Measurements from ENCODE around the gene RNF213. TPM values are rescaled to one million over a fixed set of nuclear protein-coding genes. Genes with fewer than 3 reads are reported as not detected.

RNF213 gene
- total RNA-seq, 4 donors from 2014 or later, result 90.5 to 186 (median 142) TPM

GRCh38 chr17:80362428-80363119 lies 101.9 kb downstream of the RNF213 start:
- Histone ChIP-seq H3K36me3 (no peaks in the 10 kb centered on the region), H3K27ac (peak overlapping the region; percentile 13 to 47)
- TF ChIP-seq CTCF (IDR thresholded peaks at IDR 0.05) (no peak), POLR2A (IDR thresholded peaks at IDR 0.05) (no peak)

GRCh38 chr17:80363120-80363515 lies 102.5 kb downstream of the RNF213 start:
- H3K27me3 ChIP-seq, result no peaks in the 10 kb centered on the region
- H3K4me3 ChIP-seq, result no peak overlapping the region
- H3K36me3 ChIP-seq, result no peaks in the 10 kb centered on the region
- TF ChIP-seq POLR2A (IDR thresholded peaks at IDR 0.05) (no peak), CTCF (IDR thresholded peaks at IDR 0.05) (no peak)
- H3K27ac ChIP-seq, result peak overlapping the region in 1 of 2 donors; percentile 47
- H3K9me3 ChIP-seq, result no peaks in the 10 kb centered on the region
- peak in 1 of 2 donors; percentile 30 for DNase-seq
- no peaks in the 10 kb centered on the region for H3K4me1 ChIP-seq
- intact Hi-C loops (cut with DNase I; ENCODE audit: low total_unique reads), result no loop called here

More at GRCh38 chr17:80362428-80363119, 101.9 kb downstream of the RNF213 start:
- Histone ChIP-seq H3K4me3 (no peak overlapping the region), H3K27me3 (no peaks in the 10 kb centered on the region), H3K4me1 (no peaks in the 10 kb centered on the region), H3K9me3 (no peaks in the 10 kb centered on the region)
- intact Hi-C loops (cut with DNase I; ENCODE audit: low total_unique reads), result no loop called here
- DNase-seq, result peak; percentile 48 to 64

- DNase-seq, result no peak
These were observed 103.0 kb downstream of the RNF213 start for GRCh38 chr17:80363518-80364090.

GRCh38 chr17:80364091-80364691 lies 103.5 kb downstream of the RNF213 start:
- Histone ChIP-seq H3K27me3 (no peaks in the 10 kb centered on the region), H3K4me1 (no peaks in the 10 kb centered on the region), H3K27ac (peak overlapping the region in 1 of 2 donors; percentile 47), H3K36me3 (no peaks in the 10 kb centered on the region), H3K9me3 (no peaks in the 10 kb centered on the region), H3K4me3 (no peak overlapping the region)
- TF ChIP-seq CTCF (IDR thresholded peaks at IDR 0.05) (peak in 1 of 4 experiments; percentile 8), POLR2A (IDR thresholded peaks at IDR 0.05) (no peak)
- no peak for DNase-seq
- intact Hi-C loops (cut with DNase I; ENCODE audit: low total_unique reads), result no loop called here

More at GRCh38 chr17:80363518-80364090, 103.0 kb downstream of the RNF213 start:
- Histone ChIP-seq H3K4me1 (no peaks in the 10 kb centered on the region), H3K4me3 (no peak overlapping the region), H3K9me3 (no peaks in the 10 kb centered on the region), H3K27ac (peak overlapping the region in 1 of 2 donors; percentile 47), H3K27me3 (no peaks in the 10 kb centered on the region), H3K36me3 (no peaks in the 10 kb centered on the region)
- intact Hi-C loops (cut with DNase I; ENCODE audit: low total_unique reads), result no loop called here
- TF ChIP-seq CTCF (IDR thresholded peaks at IDR 0.05) (no peak), POLR2A (IDR thresholded peaks at IDR 0.05) (no peak)
